Esophagus muscularis mucosa (tissue), 3 donors: Measurements from ENCODE around the gene APH1B.

Experiments used
- POLR2A ChIP-seq: fragments of 450-650 bp; IDR thresholded peaks from one replicate; pipeline ENCODE4 v1.6.1; 2017; ENCODE audit warnings: antibody characterized with exemption, moderate library complexity, mild to moderate bottlenecking, low read depth
- TF ChIP-seq, protein P1 (sequence below), 3 experiments: fragments of 200-600 bp in 2 of 3; fragments of 450-650 bp in 1 of 3; sonication (generic) in 2 of 3; IDR thresholded peaks; one replicate each; pipeline ENCODE4 v1.5.1; 2017 to 2019; ENCODE audit warnings: antibody characterized with exemption in 3 of 3, mild to moderate bottlenecking in 2 of 3, moderate library complexity in 1 of 3

DNA sequence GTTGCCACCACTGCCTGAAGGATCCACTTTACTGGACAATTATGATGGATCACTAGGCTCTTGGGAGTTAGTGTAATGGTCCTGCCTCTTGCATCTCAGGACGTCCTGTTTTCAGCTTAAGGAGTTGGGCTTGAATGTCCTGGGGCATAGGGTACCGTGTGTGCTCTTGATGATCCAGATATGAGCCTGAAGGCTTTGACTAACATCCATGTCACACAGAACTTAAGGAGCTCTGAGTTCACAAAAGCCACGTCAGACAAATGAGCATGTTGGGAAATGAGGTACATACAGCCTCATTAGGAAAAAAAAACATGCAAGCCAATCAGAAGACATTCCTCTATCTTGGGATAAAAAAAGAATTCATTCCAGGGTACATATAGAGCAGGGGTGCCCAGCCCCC, 63.5 kb downstream of the APH1B start:
- TF ChIP-seq, protein P1, sequence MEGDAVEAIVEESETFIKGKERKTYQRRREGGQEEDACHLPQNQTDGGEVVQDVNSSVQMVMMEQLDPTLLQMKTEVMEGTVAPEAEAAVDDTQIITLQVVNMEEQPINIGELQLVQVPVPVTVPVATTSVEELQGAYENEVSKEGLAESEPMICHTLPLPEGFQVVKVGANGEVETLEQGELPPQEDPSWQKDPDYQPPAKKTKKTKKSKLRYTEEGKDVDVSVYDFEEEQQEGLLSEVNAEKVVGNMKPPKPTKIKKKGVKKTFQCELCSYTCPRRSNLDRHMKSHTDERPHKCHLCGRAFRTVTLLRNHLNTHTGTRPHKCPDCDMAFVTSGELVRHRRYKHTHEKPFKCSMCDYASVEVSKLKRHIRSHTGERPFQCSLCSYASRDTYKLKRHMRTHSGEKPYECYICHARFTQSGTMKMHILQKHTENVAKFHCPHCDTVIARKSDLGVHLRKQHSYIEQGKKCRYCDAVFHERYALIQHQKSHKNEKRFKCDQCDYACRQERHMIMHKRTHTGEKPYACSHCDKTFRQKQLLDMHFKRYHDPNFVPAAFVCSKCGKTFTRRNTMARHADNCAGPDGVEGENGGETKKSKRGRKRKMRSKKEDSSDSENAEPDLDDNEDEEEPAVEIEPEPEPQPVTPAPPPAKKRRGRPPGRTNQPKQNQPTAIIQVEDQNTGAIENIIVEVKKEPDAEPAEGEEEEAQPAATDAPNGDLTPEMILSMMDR (IDR thresholded peaks at IDR 0.05), result no peak
- no peak for TF ChIP-seq POLR2A
